Measurements from ENCODE around the gene ZBTB32. TPM values are rescaled to one million over a fixed set of nuclear protein-coding genes. Genes with fewer than 3 reads are reported as not detected.

The ZBTB32 gene
- total RNA-seq, 1 experiment from 2014 or later: 0.13 TPM

- Histone ChIP-seq H3K4ac (ENCODE audit: low read depth, low read length) (no peak overlapping the region), H2BK15ac (ENCODE audit: low read depth, low read length) (no peak overlapping the region), H3K18ac (ENCODE audit: insufficient read length, low read depth, low read length) (no peak overlapping the region), H3K23ac (ENCODE audit: insufficient read length, low read depth, low read length) (no peak overlapping the region), H3K27me3 (ENCODE audit: insufficient read depth, low read length) (no peaks in the 10 kb centered on the region), H3K27ac (ENCODE audit: insufficient read length, low read depth, low read length) (no peak overlapping the region), H4K20me1 (ENCODE audit: control insufficient read depth, insufficient read depth, insufficient read length) (no peaks in the 10 kb centered on the region), H3K79me2 (ENCODE audit: insufficient read depth, low read length) (no peaks in the 10 kb centered on the region), H2BK5ac (ENCODE audit: insufficient read length, low read length) (no peak overlapping the region), H3K79me1 (ENCODE audit: insufficient read depth, low read depth, low read length, poor library complexity, severe bottlenecking) (no peaks in the 10 kb centered on the region), H3K14ac (ENCODE audit: insufficient read depth, low read length) (no peak overlapping the region), H2BK12ac (ENCODE audit: insufficient read length, low read depth, low read length) (no peak overlapping the region), H2BK120ac (ENCODE audit: low read depth, low read length, poor library complexity, severe bottlenecking) (no peak overlapping the region), H2BK20ac (ENCODE audit: low read depth, low read length, poor library complexity, severe bottlenecking) (no peak overlapping the region), H3T11ph (ENCODE audit: low read length) (no peak overlapping the region), H3K23me2 (ENCODE audit: insufficient read length, low read depth, low read length, poor library complexity, severe bottlenecking) (peaks cover 13% of the 10 kb centered on the region), H3K9me3 (ENCODE audit: control insufficient read depth, low read depth, low read length) (no peaks in the 10 kb centered on the region), H3K4me1 (ENCODE audit: insufficient read depth, low read length) (no peaks in the 10 kb centered on the region), H3K9ac (ENCODE audit: extremely low read depth, insufficient read length, low read length) (no peak overlapping the region), H2AFZ (ENCODE audit: low read length) (no peak overlapping the region), H3K56ac (ENCODE audit: insufficient read length, low read depth, low read length) (no peak overlapping the region), H2AK5ac (ENCODE audit: insufficient read length, low read length) (no peak overlapping the region), H4K5ac (ENCODE audit: insufficient read length, low read depth, low read length) (no peak overlapping the region), H4K91ac (ENCODE audit: insufficient read length, low read depth, low read length) (no peak overlapping the region), H3K4me2 (ENCODE audit: insufficient read depth, insufficient read length, low read length) (no peak overlapping the region), H4K8ac (replicated peaks; ENCODE audit: insufficient read length, low read depth, low read length) (no peak overlapping the region)
- Mint-ChIP-seq H3K27me3 (ENCODE audit: low read depth) (peaks cover 3% of the 10 kb centered on the region; the same call in 1 of the 2 replicates), H3K4me1 (peaks cover 10 to 19% of the 10 kb centered on the region in 2 experiments), H3K4me3 (no peak overlapping the region; a peak in 1 of 5 replicates), H3K9me3 (no peaks in the 10 kb centered on the region), H3K27ac (no peak overlapping the region), H3K36me3 (ENCODE audit: insufficient read depth in 1 of 3, low read depth in 3 of 3) (peaks cover 6 to 41% (median 40%) of the 10 kb centered on the region in 3 experiments; a peak in 6 of 7 replicates)
- no CpG with 5 or more reads among the region's 4 CpGs for WGBS (ENCODE audit: extremely low coverage, insufficient read length, low lambda C conversion rate)
- no peak for DNase-seq
- no peak for TF ChIP-seq CTCF (conservative IDR thresholded peaks at IDR 0.05)
These were observed 56.5 kb downstream of the ZBTB32 start for GRCh38 chr19:35760711-35761349.

Data from H9 (cell line).